ENCODE results near the gene DUSP7.

The DUSP7 gene

GRCh38 chr3:52031896-52032295, 24.5 kb downstream of the DUSP7 start:
- Histone ChIP-seq H3K4me1 (ENCODE audit: control insufficient read depth, insufficient read depth, low read length) (no peaks in the 10 kb centered on the region), H3K4me3 (ENCODE audit: low read depth, low read length) (no peak overlapping the region), H3K36me3 (ENCODE audit: control insufficient read depth in 2 of 2, insufficient read depth in 1 of 2, low read length in 2 of 2) (no peaks in the 10 kb centered on the region), H3K27ac (ENCODE audit: extremely low read depth, low read depth, low read length) (no peak overlapping the region), H3K9me3 (ENCODE audit: control insufficient read depth, insufficient read depth, low read depth, low read length) (no peaks in the 10 kb centered on the region)
- CTCF ChIA-PET: no interaction called here
- TF ChIP-seq ZNF138 (tag by site-specific recombination; IDR thresholded peaks at IDR 0.05; ENCODE audit: borderline replicate concordance): no peak
- TF ChIP-seq HOXD13 (CRISPR knock-in tag; IDR thresholded peaks at IDR 0.05; ENCODE audit: borderline replicate concordance): no peak
- TF ChIP-seq, protein P1, sequence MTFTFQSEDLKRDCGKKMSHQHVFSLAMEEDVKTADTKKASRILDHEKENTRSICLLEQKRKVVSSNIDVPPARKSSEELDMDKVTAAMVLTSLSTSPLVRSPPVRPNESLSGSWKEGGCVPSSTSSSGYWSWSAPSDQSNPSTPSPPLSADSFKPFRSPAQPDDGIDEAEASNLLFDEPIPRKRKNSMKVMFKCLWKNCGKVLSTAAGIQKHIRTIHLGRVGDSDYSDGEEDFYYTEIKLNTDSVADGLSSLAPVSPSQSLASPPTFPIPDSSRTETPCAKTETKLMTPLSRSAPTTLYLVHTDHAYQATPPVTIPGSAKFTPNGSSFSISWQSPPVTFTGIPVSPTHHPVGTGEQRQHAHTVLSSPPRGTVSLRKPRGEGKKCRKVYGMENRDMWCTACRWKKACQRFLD (tag by site-specific recombination; IDR thresholded peaks at IDR 0.05): no peak
- no peak for TF ChIP-seq REST (tag by site-specific recombination; IDR thresholded peaks at IDR 0.05)
- no peak for TF ChIP-seq ZNF621 (tag by site-specific recombination; IDR thresholded peaks at IDR 0.05)
- no peak for TF ChIP-seq ZNF132 (tag by site-specific recombination; IDR thresholded peaks at IDR 0.05; ENCODE audit: borderline replicate concordance)
- no peak for TF ChIP-seq ZNF211 (tag by site-specific recombination; IDR thresholded peaks at IDR 0.05; ENCODE audit: low read depth)
- POLR2A ChIA-PET: interaction anchor here (0.9 to 1.0 kb wide), 2 partner anchors 10 to 14 kb away, joined by 3 read pairs; no protein-coding TSS in a partner anchor

DNA sequence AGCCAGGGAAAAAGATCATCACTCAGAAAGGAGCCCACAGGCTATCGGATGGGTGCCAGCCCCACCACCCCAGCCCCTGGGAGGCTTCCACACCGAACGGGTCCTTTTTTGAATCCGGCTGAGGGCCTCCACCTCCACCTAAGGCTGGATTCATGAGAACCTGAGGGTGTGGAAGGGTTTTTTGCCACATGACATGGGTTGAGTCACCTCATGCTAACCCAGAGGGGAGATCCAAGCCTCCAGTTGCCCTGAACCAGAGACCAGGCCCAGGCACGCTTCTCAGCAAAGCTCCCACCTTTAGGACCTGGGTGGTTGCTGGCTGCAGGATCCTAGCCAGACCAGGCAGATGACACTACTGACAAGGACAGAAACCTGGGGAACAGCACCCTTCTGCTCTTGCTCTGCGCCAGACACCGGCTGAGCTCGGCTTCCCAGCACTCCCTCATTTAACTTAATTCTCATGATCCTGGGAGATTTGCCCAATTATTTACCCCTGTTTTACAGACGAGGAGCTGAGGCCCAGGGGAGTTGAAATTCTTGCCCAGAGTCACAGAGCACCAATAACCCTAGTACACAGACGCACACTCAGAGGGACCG, 25.6 kb downstream of the DUSP7 start:
- ChIA-PET CTCF (interaction anchor here (0.7 to 1.5 kb wide), 2 partner anchors 87 to 93 kb away, joined by 3 read pairs; no protein-coding TSS in a partner anchor), POLR2A (no interaction called here)
- no peaks in the 10 kb centered on the region for H3K36me3 ChIP-seq (ENCODE audit: control insufficient read depth in 2 of 2, insufficient read depth in 1 of 2, low read length in 2 of 2)
- TF ChIP-seq, protein P2, sequence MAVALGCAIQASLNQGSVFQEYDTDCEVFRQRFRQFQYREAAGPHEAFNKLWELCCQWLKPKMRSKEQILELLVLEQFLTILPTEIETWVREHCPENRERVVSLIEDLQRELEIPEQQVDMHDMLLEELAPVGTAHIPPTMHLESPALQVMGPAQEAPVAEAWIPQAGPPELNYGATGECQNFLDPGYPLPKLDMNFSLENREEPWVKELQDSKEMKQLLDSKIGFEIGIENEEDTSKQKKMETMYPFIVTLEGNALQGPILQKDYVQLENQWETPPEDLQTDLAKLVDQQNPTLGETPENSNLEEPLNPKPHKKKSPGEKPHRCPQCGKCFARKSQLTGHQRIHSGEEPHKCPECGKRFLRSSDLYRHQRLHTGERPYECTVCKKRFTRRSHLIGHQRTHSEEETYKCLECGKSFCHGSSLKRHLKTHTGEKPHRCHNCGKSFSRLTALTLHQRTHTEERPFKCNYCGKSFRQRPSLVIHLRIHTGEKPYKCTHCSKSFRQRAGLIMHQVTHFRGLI (tag by site-specific recombination; IDR thresholded peaks at IDR 0.05): no peak
- TF ChIP-seq ZNF561 (tag by site-specific recombination; IDR thresholded peaks at IDR 0.05; ENCODE audit: borderline replicate concordance): no peak
- no peak for TF ChIP-seq ZNF140 (tag by site-specific recombination; IDR thresholded peaks at IDR 0.05)
- TF ChIP-seq SP7 (tag by site-specific recombination; IDR thresholded peaks at IDR 0.05): no peak
- TF ChIP-seq ZIC2 (tag by site-specific recombination; IDR thresholded peaks at IDR 0.05): no peak
- TF ChIP-seq, protein P3, sequence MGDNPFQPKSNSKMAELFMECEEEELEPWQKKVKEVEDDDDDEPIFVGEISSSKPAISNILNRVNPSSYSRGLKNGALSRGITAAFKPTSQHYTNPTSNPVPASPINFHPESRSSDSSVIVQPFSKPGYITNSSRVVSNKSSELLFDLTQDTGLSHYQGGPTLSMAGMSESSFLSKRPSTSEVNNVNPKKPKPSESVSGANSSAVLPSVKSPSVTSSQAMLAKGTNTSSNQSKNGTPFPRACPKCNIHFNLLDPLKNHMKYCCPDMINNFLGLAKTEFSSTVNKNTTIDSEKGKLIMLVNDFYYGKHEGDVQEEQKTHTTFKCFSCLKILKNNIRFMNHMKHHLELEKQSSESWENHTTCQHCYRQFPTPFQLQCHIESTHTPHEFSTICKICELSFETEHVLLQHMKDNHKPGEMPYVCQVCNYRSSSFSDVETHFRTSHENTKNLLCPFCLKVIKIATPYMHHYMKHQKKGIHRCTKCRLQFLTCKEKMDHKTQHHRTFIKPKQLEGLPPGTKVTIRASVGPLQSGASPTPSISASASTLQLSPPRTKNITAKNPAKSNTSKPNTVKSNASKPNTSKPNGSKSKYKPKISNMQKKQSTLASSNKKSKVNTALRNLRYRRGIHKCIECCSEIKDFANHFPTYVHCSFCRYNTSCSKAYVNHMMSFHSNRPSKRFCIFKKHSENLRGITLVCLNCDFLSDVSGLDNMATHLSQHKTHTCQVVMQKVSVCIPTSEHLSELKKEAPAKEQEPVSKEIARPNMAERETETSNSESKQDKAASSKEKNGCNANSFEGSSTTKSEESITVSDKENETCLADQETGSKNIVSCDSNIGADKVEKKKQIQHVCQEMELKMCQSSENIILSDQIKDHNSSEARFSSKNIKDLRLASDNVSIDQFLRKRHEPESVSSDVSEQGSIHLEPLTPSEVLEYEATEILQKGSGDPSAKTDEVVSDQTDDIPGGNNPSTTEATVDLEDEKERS (tag by site-specific recombination; IDR thresholded peaks at IDR 0.05): no peak
- TF ChIP-seq ZNF600 (tag by site-specific recombination; IDR thresholded peaks at IDR 0.05): no peak
- TF ChIP-seq ZNF514 (tag by site-specific recombination; IDR thresholded peaks at IDR 0.05): no peak
- no peak for TF ChIP-seq YY1 (tag by site-specific recombination; IDR thresholded peaks at IDR 0.05)
- H3K27ac ChIP-seq (ENCODE audit: extremely low read depth, low read depth, low read length): no peak overlapping the region
- H3K4me3 ChIP-seq (ENCODE audit: low read depth, low read length): no peak overlapping the region
- H3K9me3 ChIP-seq (ENCODE audit: control insufficient read depth, insufficient read depth, low read depth, low read length): no peaks in the 10 kb centered on the region
- no peaks in the 10 kb centered on the region for H3K4me1 ChIP-seq (ENCODE audit: control insufficient read depth, insufficient read depth, low read length)

Measured in HEK293 (cell line).